IMR-90 (cell line): Measurements from ENCODE around the gene TAAR8.

Experiments
- CEBPB ChIP-seq: IDR thresholded peaks from 2 replicates; pipeline ENCODE4 v1.6.1; 2012; ENCODE audit warnings: low read depth, low read length, improper control_type of control experiment
- CHD1 ChIP-seq: IDR thresholded peaks from 2 replicates; pipeline ENCODE4 v1.6.1; 2012; ENCODE audit warnings: low read depth, low read length, improper control_type of control experiment
- CTCF ChIP-seq: conservative IDR thresholded peaks from 2 replicates; pipeline ENCODE4 v1.5.1; 2012; ENCODE audit warnings: mild to moderate bottlenecking, low read depth, low read length, improper control_type of control experiment
- FOS ChIP-seq: fragments of 150-350 bp; IDR thresholded peaks from 2 replicates; pipeline ENCODE4 v1.6.1; 2016; ENCODE audit warnings: low read depth, low read length
- MAFK ChIP-seq: IDR thresholded peaks from 2 replicates; pipeline ENCODE4 v1.6.1; 2012; ENCODE audit warnings: low read depth, low read length, improper control_type of control experiment
- MAZ ChIP-seq: IDR thresholded peaks from 2 replicates; pipeline ENCODE4 v1.6.1; 2012; ENCODE audit warnings: low read depth, mild to moderate bottlenecking, low read length, improper control_type of control experiment, moderate library complexity, borderline replicate concordance
- MXI1 ChIP-seq: IDR thresholded peaks from 2 replicates; pipeline ENCODE4 v1.6.1; 2012; ENCODE audit warnings: low read depth, mild to moderate bottlenecking, low read length, moderate library complexity, borderline replicate concordance
- NFE2L2 ChIP-seq: fragments of 150-350 bp; IDR thresholded peaks from 2 replicates; pipeline ENCODE4 v1.6.1; 2016; ENCODE audit warnings: low read depth, mild to moderate bottlenecking, low read length
- POLR2A ChIP-seq: IDR thresholded peaks from 2 replicates; pipeline ENCODE4 v1.6.1; 2012; ENCODE audit warnings: mild to moderate bottlenecking, low read depth, low read length
- RAD21 ChIP-seq: IDR thresholded peaks from 2 replicates; pipeline ENCODE4 v1.6.1; 2012; ENCODE audit warnings: low read length, improper control_type of control experiment
- RCOR1 ChIP-seq: IDR thresholded peaks from 2 replicates; pipeline ENCODE4 v1.6.1; 2012; ENCODE audit warnings: mild to moderate bottlenecking, low read length, improper control_type of control experiment; ENCODE audit not compliant: insufficient replicate concordance
- RFX5 ChIP-seq: IDR thresholded peaks from 2 replicates; pipeline ENCODE4 v1.8.0; 2012; ENCODE audit warnings: low read depth, mild to moderate bottlenecking, low read length, moderate library complexity
- SMC3 ChIP-seq: fragments of 150-350 bp; IDR thresholded peaks from 2 replicates; pipeline ENCODE4 v1.6.1; 2016; ENCODE audit warnings: low read depth, mild to moderate bottlenecking, antibody characterized with exemption, low read length, moderate library complexity
- TF ChIP-seq, protein P1 (sequence below): fragments of 150-350 bp; IDR thresholded peaks from 2 replicates; pipeline ENCODE4 v1.6.1; 2017; ENCODE audit warnings: mild to moderate bottlenecking, antibody characterized with exemption, low read length, low read depth

- TF ChIP-seq RCOR1 (no peak), CHD1 (no peak), CTCF (no peak), CEBPB (no peak), RAD21 (no peak), POLR2A (no peak), MXI1 (no peak), FOS (no peak), NFE2L2 (no peak), MAZ (no peak), MAFK (no peak), SMC3 (no peak), RFX5 (no peak)
- TF ChIP-seq, protein P1, sequence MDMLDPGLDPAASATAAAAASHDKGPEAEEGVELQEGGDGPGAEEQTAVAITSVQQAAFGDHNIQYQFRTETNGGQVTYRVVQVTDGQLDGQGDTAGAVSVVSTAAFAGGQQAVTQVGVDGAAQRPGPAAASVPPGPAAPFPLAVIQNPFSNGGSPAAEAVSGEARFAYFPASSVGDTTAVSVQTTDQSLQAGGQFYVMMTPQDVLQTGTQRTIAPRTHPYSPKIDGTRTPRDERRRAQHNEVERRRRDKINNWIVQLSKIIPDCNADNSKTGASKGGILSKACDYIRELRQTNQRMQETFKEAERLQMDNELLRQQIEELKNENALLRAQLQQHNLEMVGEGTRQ = no peak
Measured at GRCh38 chr6:132548746-132549463, 3.6 kb upstream of the TAAR8 start.
